GM21529 (cell line): ENCODE results near the gene ACTR3.

Experiments
- ATAC-seq: cut with Tn5 transposase; IDR thresholded peaks from one replicate; pipeline ENCODE4 v1.9.1; 2021; ENCODE audit not compliant: unreplicated experiment

ACTR3 gene

DNA sequence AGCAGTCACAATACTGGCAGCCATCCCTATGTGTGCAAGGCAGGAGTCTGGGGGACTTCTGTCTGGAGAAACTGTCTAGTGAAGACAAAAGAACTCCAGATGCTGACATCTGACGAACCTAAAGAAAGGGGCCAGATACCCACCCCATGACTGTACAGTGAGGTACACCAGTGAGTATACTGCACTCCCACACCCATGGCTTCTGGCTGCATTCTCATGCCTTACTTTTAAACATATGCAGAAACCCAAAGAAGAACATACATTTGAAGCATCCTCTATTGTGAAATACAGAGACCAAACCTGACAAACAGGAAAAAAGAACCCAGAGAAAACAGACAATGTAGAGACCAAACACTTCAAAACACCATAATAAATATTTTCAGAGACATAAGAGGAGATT, 102.2 kb downstream of the ACTR3 start:
- ATAC-seq: no peak

DNA sequence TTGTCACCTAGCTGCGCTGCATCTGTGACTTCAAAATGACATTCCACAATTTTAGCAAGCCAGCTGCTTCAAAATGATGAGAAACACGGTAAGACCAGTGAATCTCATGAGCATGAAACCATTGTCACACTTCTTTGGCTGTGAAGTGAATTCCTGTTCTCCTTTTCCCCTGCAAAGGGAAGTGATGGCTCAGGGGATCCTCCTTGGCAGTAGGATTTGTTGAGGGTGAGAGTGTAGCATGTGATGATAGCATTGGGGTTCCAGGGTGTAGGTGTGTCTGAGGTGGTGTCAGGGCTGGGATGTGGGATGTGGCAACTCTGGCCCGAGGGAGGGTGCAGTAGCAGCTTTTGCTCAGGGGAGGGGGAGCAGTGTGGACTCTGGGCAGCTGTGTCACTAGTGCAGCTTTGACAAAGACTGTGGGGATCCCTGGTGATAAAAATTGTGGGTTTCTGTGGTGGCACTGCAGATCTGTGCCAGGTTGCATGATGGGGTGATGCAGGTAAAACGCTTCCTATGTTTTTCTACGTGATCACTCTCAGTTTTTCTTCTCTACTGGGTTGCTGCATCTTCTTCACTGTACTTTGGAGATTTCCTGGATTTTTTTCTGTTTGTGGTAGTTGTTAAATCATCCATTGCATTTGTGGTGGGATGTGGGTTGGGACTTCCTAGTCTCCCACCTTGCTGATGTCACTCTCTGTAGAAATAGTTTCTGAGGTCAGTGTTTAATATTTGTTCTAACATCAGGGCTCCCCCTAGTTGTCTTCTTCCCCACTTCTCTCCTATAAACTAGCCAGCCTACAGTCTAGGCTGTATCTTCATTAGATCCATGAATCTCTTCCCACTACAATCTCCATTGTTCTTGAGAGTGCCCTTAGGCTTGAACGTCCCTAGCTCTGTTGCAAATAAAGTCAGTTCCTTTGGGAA, 107.0 kb downstream of the ACTR3 start:
- no peak for ATAC-seq

DNA sequence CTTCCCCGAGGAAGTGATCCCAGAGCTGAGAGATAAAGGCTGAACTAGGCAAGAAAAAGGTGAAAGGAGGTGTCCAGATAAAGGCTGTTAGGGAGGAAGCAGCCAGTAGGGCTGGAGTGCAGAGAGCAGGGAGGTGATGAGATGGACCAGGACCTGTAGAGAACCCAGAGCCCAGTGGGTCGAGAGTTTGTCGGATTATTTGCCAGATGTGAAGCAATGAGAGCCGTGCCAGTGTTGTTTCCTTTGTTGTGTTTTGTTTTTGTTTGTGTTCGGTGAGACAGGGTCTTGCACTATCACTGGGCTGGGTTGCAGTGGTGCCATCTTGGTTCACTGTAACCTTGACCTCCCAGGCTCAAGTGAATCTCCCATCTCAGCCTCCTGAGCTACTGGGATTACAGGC, 111.3 kb downstream of the ACTR3 start:
- no peak for ATAC-seq

DNA sequence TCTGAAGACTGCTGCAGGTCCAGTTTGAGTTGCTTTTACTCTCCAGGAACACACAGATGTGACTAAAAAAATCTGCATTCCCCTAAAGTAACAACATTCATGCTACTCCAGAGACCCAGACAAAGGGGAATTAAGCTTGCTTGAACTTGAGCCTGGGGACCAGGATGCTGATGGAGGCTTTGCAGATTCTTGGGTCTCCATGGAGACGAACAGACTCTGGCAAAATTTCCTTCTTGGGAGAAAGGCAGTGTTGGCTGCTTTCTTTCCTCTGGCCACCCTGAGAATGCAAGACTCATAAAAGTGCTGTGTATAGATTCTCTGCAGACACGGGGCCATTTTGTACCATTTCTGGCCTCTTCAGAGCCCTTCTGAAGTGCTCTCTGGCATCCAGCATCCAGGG, 112.0 kb downstream of the ACTR3 start:
- no peak for ATAC-seq

DNA sequence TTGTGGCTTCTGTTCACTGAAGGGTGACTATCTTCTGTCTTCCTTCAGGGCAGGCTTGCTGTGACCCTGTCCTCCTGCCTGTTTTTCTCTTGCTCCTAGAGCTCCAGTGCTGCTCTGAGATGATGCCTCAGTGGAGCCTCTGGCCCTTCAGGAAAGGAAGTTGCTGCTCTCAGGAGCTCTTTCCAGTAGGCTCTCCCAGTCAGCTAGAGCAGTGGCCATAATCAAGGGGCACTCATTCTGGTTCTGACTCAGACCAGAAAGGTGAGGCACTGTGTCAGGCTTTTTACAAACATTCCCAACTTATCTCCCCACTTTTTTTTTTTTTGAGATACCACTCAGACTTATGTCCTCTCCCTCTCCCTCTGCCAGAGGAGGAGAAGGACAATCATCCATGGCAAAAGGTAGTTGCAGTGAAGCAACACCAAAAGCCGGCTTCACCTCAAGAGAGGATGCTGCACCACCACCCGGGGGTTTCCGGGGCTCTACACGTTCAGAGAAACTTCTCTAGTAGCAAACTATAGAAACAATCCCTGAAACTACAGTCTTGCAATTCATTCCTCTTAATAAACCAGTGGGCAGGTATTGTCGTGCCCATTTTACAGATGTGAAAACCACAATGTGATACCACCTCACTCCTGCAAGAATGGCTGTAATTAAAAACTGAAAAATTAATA, 115.4 kb downstream of the ACTR3 start:
- ATAC-seq: no peak

DNA sequence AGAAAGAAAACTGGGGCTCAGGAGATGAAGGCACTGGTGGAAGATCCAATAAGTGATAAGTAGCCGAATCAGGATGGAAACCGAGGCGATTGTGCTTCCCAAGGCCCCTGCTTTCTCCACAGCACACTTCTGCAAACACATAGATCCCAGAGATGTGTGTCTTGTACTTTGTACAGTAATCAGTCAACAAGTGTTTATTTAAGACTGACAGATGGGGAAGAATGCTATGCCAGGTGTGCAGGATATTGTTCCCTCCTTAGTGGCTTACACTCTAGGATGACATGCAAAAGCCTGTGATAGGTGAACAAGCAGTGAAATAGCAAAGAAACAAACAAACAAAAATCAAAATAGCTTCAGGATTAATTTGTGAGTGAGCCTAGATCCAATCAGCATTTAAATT, 116.6 kb downstream of the ACTR3 start:
- ATAC-seq: no peak

DNA sequence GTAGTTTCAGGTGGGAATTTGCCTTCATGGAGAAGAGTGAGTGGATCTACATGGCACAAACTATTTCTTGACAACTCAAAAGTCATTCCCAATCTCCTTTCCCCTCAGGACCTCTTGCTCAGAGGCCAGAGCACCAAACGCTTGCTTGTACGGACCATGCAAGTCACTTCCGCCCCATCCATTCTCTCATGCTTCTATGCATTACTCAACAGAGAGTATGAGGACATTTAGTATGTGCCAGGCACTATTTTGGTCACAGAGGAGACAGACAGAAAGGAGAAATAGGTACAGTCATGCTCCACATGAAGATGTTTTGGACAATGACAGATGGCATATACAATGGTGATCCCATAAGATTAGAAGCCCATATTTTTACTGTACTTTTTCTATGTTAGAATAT, 117.5 kb downstream of the ACTR3 start:
- no peak for ATAC-seq

DNA sequence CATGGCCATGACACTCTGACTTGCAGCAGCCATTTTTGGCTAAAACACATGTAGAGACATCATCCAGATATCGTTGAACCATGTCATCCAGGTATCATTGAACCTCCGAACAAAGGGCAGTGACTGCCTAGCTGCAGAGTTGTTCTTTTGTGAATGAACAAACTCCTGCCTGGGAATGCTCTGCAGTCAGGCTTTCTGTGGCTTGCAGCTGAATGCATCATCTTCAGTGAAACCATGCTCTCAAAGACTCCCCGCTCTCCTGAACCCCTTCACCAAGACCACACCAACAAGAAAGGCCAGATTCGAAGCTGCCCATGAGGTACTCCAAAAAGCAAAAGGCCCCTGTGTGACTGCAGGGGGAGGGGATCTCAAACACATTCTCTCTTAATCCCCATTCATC, 118.8 kb downstream of the ACTR3 start:
- no peak for ATAC-seq

DNA sequence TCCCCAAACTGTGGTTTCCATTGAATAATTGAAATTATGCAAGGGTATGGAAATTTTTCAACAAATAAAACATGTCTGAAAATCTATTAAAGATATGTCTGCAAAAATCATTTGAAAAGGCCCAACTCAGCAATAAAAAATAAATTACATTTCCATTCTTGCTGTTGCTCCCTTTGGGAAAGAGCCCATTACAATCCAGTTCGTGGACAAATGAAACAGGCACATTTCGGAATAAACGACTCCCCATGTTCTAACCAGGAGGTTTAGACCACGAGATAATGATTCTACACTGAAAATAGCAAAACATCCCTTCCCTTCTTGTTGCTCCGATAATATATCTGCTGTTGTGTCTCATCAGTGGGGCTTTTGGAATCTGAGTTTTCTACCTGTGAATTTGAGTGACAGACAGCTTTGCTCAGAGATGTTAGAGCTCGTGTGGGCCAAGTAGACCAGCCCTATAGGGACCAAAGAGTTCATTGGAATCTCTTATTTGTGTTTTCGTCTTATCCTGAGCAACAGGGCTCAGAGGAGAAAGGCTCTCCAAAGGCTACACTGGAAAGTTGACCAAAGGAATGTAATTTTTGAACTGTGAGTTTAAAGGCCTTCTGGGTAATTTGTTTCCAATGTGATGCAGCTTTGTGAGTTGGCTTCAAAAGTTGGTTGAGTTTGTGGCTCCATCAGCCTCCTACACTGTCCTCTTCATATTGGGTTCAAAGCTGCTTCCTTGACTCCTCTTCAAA, 119.5 kb downstream of the ACTR3 start:
- no peak for ATAC-seq

DNA sequence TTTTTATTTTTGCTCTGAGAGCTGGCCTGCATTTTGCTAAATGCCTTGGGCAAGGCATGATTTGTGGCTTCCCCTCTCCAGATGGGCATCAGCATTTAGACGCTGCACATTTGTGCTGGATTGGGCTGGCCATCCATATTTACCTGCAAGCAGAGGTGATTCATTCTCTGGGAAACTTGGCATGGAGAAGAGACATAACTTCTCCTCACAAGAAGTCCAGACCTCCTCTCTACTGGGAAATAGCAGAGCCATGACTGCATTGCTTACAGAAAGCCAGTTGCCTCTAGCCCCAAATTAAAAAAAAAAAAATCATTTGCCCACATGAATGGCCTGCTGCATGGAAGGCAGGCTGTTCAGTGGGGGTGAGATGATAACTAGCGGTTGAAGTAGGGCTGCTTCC, 120.1 kb downstream of the ACTR3 start:
- ATAC-seq: no peak

DNA sequence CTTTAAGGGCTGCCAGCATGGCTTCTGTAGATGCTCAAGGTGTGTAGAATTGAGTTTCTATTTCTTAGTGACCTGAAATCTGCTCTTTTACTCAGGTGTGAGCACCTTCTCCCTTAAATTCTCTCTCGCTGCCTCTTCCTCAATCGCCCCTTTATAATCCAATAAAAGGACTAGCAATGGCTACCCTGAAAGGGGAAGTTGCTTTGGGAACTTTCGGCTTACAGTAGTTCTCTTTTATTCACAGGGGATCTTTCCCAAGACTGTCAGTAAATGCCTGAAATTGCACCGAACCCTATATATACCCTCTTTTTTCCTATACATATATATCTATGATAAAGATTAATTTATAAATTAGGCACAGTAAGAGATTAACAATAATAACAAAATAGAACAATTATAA, 121.8 kb downstream of the ACTR3 start:
- no peak for ATAC-seq
